D341Med (cell line): ENCODE results near the gene CELF2.

Experiments
- DNase-seq: peaks from one replicate; pipeline ENCODE4 v3.0.0; 2012; ENCODE audit warnings: low spot score

The CELF2 gene

GRCh38 chr10:11252887-11253286 is 235.2 kb downstream of the CELF2 start:
- no peak for DNase-seq

GRCh38 chr10:11253385-11254002 is 235.8 kb downstream of the CELF2 start:
- DNase-seq, result no peak

DNA sequence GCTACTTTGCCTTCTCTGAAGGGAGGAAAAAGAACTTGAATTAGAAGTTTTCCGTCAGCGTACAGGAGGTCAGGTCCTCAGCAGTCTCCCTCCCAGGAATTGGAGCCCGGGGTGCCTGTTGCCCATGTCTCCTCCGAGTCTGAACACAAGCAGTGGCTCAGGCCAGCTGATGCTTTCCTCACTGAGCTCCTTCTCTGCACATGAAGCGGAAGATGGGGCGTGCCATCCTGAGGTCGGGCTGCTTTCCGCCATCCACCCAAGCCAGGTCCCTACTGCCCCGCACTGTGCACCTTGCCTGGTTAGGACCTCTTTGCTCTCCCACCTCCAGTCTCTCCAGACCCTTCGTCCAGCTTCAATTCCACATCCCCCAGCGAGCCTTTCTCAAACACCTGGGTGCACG is 237.5 kb downstream of the CELF2 start:
- DNase-seq, result no peak

- DNase-seq, result no peak
These were observed 238.2 kb downstream of the CELF2 start for GRCh38 chr10:11255796-11256444.

GRCh38 chr10:11256896-11257295 is 239.2 kb downstream of the CELF2 start:
- no peak for DNase-seq

- no peak for DNase-seq
These were observed 239.9 kb downstream of the CELF2 start for GRCh38 chr10:11257440-11258090.

- no peak for DNase-seq
These were observed 242.5 kb downstream of the CELF2 start for GRCh38 chr10:11260170-11260569.

GRCh38 chr10:11261143-11261542 is 243.5 kb downstream of the CELF2 start:
- DNase-seq, result no peak

- DNase-seq, result no peak
These were observed 244.2 kb downstream of the CELF2 start for GRCh38 chr10:11261687-11262493.

DNA sequence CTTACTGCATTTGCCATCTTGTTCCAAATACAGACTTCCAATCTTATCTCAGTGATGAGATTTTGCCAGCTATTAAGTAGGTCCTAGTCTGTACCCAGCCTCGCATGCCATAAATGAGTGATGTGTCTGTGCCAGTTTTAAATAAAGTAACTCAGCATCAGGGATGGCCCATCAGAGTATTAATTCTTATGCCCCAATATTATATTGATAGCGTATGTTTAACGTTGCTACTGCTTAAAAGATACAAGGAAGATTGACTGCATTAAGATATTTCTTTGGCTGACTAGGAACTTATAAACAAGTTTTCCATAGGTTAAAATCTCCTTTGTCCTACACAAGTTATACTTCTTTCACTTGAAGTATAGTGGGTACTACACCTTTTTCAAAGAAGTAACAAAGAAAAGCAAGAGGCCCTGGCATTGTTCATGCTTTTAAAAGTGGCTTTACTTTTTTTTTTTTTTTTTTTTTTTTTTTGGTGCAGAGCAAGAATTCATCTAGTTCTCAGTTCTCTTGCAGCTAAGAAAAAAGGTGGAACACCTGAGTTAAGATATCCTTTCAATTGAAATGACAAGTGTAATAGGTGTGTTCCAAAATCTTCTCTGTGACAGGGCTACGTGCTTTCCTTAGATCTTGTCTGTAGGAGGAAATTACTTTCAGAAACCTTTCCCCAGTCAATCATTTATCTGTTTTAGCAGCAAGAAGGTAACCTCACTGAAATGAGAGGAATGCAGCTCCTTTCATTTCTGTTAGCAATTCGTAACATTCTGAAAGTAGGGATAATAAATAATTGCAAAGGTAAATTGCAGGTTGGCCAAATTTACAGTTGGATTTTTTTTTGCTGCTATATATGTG is 245.0 kb downstream of the CELF2 start:
- no peak for DNase-seq

- DNase-seq, result no peak
These were observed 246.1 kb downstream of the CELF2 start for GRCh38 chr10:11263767-11264166.

GRCh38 chr10:11264296-11265048 is 246.8 kb downstream of the CELF2 start:
- DNase-seq, result no peak

DNA sequence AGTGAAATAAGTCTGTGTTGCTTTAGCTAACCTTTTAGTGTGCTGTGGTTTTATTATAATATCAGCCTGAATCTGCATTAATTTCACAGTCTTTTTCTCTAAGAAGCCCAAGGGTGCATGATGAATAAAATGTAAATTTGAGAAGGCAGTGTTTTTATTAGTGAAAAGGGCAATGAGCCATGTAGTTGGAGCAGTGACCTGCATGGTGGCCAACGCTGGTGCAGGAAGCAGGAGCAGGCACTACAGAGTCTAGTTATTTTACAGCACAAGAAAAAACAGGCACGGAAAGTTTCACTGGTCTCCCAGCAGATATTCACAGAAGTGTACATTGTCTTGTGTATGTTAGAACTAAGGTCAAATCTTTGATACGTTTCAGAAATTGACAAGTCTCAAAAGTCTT is 247.8 kb downstream of the CELF2 start:
- no peak for DNase-seq

DNA sequence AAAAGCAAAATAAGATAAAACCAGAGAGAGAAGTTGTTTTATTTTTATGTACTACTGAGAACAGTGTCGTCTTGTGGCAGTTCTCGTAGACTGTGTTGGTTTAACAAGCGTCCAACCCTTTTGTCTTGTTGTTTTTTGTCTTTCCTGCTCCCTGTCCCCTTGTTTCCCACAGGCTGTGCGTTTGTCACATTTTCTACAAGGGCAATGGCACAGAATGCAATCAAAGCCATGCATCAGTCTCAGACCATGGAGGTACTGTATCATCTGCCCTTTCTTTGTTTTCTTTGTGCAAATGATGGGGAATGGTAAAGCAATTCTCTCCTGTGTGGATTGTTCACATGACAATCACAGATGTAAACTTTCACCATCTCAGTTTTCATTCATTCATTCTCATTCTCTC is 248.8 kb downstream of the CELF2 start:
- no peak for DNase-seq

GRCh38 chr10:11270135-11270857 is 252.6 kb downstream of the CELF2 start:
- DNase-seq, result peak; percentile 79

- no peak for DNase-seq
These were observed 253.1 kb downstream of the CELF2 start for GRCh38 chr10:11270858-11271179.

GRCh38 chr10:11272915-11273389 is 255.3 kb downstream of the CELF2 start:
- DNase-seq, result no peak

- DNase-seq, result no peak
These were observed 256.8 kb downstream of the CELF2 start for GRCh38 chr10:11274452-11274851.

DNA sequence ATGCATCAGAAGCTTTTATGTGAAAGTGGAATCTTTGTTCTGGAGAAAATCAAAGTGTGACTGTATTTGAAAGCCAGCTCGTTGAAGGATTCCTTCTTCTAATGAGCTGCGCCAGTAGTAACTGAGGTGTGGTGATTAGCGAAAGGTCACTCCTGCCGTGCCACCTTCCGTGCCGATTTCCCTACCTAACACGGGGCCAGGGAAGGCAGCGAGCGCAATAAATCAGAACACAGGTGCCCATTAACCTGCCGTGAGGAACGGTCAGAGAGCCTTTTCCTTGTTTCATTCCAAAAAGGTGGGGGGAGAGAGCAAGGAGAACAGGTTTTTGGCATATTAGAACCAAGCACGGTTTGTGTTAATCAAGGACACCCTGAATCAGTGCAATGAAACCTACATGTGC is 258.0 kb downstream of the CELF2 start:
- DNase-seq, result no peak

DNA sequence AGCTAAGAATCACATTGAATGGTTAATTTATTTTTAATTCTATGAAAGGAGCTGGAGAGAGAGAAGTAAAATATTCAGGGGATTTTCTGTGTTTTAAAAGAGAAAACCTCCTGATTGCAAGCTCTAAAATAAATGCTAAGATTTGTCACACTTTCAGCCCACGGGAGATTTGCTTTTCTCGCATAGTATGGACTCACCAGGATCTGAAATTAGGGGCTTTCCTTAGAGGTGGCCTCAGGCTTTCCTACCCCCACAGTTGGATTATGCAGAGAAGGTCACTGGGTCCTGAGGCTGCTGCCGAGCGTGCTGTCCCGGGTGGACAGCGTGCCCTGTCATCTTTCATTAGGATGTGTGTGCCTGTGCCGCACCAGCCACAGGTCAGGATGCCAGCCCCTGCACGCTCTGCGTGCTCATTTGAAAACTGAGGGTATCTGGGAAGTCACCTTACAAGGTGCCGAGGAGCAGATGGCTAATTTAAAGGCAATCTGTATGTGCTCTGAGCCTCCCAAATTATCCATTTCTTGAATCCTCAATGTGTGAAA is 258.8 kb downstream of the CELF2 start:
- DNase-seq, result no peak
